Measurements from ENCODE around the gene BNIP3. TPM values are rescaled to one million over a fixed set of nuclear protein-coding genes. Genes with fewer than 3 reads are reported as not detected.
A peak's percentile ranks its signal among the peaks of the same experiment; 100 is the strongest.
"Not testable (repeated sequence)": the region's sequence is repeated elsewhere in the genome, so short reads cannot be mapped to it uniquely, and the experiment has no call there.

Gene BNIP3
- total and polyA plus RNA-seq, 3 experiments from 2014 or later = 26.3 to 40.7 (median 39.8) TPM

DNA sequence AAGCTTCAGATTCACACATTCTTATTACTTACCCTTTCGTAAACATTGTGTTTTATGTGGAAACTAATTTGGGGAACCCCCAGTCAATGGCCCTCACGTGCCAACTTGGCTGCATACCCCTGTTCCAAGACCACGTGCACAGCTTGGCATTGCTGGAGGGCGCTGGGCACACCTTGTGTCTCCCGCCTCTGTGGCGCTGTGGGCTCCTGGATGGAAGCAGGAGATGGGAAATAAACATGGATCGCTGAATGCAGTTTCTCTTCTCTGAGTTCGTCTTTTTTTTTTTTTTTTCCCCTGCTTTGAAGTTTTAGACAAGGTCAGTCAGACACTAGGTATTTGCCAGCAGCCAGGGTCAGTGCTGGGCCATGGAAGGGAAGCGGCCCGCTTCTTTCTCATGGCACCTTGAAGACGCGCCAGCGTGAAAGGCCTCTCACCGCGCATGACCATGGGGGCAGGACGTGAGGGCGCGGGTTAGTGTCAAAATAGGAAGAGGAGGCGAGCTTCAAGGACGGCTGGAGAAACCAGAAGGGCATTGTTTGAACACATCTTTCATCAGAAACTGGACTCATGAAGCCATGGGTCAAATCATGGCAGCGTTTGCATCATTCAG is 27.3 kb downstream of the BNIP3 start:
- Histone ChIP-seq H3K4me3 (ENCODE audit: low read length) (no peak overlapping the region), H3K36me3 (ENCODE audit: insufficient read depth, low read length) (peaks cover 28% of the 10 kb centered on the region), H3K27ac (ENCODE audit: low read depth, low read length) (no peak overlapping the region), H3K4me1 (ENCODE audit: insufficient read depth, low read length) (no peaks in the 10 kb centered on the region), H3K27me3 (ENCODE audit: insufficient read depth, low read length, poor library complexity, severe bottlenecking) (no peaks in the 10 kb centered on the region), H3K9me3 (ENCODE audit: low read length) (no peaks in the 10 kb centered on the region)
- DNase-seq = no peak
- peak overlapping the region in 1 of 8 donors; percentile 25 for H3K27ac Mint-ChIP-seq
- H3K4me3 Mint-ChIP-seq = no peak overlapping the region
- H3K27me3 Mint-ChIP-seq = no peaks in the 10 kb centered on the region
- H3K9me3 Mint-ChIP-seq = no peaks in the 10 kb centered on the region
- ChIA-PET POLR2A (no interaction called here), CTCF (no interaction called here)
- H3K4me1 Mint-ChIP-seq = no peaks in the 10 kb centered on the region
- H3K36me3 Mint-ChIP-seq = peaks cover 16 to 67% (median 27%) of the 10 kb centered on the region in 3 donors

DNA sequence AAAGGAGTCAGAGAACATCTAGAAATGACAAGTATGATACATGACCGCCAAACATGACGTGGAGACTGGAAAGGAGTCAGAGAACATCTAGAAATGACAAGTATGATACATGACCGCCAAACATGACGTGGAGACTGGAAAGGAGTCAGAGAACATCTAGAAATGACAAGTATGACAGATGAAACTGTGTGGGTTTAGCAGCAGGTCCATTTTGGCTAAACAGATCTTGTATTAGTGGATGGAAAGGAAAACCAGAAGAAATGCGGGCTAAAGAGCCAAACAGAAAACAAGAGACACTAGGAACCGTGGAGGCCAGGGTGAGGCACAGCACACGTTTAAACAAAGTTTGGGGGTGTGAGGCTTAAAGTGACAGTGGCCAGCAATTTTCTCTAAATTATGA is 31.8 kb downstream of the BNIP3 start:
- CTCF ChIA-PET = interaction anchor here (2.3 kb wide), 1 partner anchor 73 kb away, joined by 6 read pairs; no protein-coding TSS in a partner anchor
- H3K27me3 Mint-ChIP-seq; H3K27ac ChIP-seq (ENCODE audit: low read depth, low read length); H3K9me3 ChIP-seq (ENCODE audit: low read length); H3K27me3 ChIP-seq (ENCODE audit: insufficient read depth, low read length, poor library complexity, severe bottlenecking); DNase-seq; H3K9me3 Mint-ChIP-seq; H3K4me1 Mint-ChIP-seq; H3K4me3 ChIP-seq (ENCODE audit: low read length); POLR2A ChIA-PET; H3K4me1 ChIP-seq (ENCODE audit: insufficient read depth, low read length); H3K4me3 Mint-ChIP-seq: not testable (repeated sequence)
- peak overlapping the region in 1 of 8 donors; percentile 52 for H3K27ac Mint-ChIP-seq
- H3K36me3 ChIP-seq (ENCODE audit: insufficient read depth, low read length) = peaks cover 42% of the 10 kb centered on the region
- peaks cover 12 to 80% (median 30%) of the 10 kb centered on the region in 3 donors for H3K36me3 Mint-ChIP-seq

DNA sequence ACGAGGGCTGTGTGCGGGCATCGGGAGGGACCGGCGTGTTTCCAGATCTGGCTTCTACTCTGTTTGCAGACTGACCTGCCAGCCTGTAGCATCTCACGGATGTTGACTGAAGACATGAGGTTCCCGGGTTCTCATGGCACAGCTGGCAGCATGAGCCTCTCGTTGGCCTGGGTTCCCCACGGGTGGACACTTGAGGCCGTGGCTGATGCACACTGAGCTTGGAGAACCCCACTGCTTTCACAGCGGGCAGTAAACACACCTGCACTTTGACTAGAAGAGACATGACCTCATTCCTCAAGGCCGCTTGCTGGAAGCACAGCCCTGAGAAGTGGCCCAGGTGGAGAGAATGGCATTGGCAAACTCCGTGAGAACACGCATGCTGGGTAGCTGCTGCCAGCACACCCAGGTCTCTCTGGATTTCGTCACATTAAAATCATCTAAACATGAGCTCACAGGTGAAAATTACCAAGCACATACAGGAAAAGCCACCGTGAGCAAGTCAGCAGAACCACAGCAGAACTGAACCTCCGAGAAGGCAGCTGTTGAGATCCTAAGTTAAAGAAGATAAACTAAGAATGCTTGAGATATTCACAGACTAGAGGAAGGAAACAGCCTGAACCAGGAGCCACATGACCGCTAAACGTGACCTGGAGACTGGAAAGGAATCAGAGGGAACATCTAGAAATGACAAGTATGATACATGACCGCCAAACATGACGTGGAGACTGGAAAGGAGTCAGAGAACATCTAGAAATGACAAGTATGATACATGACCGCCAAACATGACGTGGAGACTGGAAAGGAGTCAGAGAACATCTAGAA is 32.5 kb downstream of the BNIP3 start:
- Mint-ChIP-seq H3K9me3 (no peaks in the 10 kb centered on the region), H3K4me3 (no peak overlapping the region), H3K4me1 (no peaks in the 10 kb centered on the region), H3K36me3 (peaks cover 12 to 78% (median 26%) of the 10 kb centered on the region in 3 donors), H3K27me3 (no peaks in the 10 kb centered on the region), H3K27ac (no peak overlapping the region)
- H3K36me3 ChIP-seq (ENCODE audit: insufficient read depth, low read length) = peaks cover 40% of the 10 kb centered on the region
- no peak for DNase-seq
- H3K27me3 ChIP-seq (ENCODE audit: insufficient read depth, low read length, poor library complexity, severe bottlenecking) = no peaks in the 10 kb centered on the region
- H3K9me3 ChIP-seq (ENCODE audit: low read length) = no peaks in the 10 kb centered on the region
- H3K27ac ChIP-seq (ENCODE audit: low read depth, low read length) = no peak overlapping the region
- ChIA-PET POLR2A (no interaction called here), CTCF (interaction anchor here (2.3 kb wide), 1 partner anchor 74 kb away, joined by 6 read pairs; no protein-coding TSS in a partner anchor)
- H3K4me3 ChIP-seq (ENCODE audit: low read length) = no peak overlapping the region
- no peaks in the 10 kb centered on the region for H3K4me1 ChIP-seq (ENCODE audit: insufficient read depth, low read length)

DNA sequence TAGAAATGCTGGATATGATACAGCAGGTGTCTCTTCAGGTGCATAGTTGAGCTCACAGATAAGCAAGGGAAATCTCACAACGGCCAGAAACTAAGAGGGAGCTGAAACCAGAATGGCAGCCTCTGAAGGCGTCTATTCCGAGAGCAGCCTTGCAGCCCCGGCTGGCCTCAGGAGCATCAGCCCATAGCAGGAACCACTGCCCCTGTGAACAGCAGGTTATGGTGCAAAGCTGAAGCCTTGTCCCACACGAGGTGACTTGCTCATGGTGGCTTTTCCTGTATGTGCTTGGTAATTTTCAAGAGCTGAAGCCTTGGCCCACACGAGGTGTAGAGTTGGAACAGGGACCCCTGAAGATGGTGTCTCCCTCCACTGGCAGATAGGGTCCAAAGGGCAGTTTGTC is 33.2 kb downstream of the BNIP3 start:
- no peak overlapping the region for H3K4me3 ChIP-seq (ENCODE audit: low read length)
- CTCF ChIA-PET = interaction anchor here (2.3 kb wide), 1 partner anchor 74 kb away, joined by 6 read pairs; no protein-coding TSS in a partner anchor

DNA sequence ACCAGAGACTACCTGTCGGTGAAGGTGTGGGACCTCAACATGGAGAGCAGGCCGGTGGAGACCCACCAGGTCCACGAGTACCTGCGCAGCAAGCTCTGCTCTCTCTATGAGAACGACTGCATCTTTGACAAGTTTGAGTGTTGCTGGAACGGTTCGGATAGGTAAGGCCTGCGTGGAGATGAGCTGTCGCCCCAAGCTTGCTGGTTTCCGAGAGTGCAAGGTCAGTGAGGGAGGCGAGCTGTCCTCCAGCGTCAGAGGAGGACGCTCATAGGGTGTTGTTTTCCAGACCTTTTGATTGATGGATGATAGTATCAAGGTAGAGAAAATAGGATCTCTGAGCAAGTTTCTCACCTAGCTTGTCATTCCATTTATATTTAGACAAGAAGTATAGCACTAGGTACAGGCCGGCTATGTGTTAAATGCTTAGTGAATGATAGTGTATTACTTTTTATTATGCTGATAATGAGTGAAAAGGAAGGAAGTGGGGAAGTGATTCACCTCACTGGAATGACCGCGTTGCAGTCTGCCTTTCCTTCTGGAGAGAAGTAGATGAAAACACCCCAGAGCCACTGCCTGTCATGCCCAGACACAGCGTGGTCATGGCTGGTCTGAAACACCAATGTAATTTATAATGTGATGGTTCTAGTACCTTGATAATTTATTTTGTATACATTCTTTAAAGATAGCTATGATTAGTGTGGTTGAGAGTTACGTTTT is 33.9 kb downstream of the BNIP3 start:
- Mint-ChIP-seq H3K27ac (peak overlapping the region in 2 of 8 donors; percentile 47 to 61), H3K36me3 (peaks cover 16 to 81% (median 25%) of the 10 kb centered on the region in 3 donors)

More for the DNA sequence above, 33.2 kb downstream of the BNIP3 start:
- no peaks in the 10 kb centered on the region for H3K27me3 ChIP-seq (ENCODE audit: insufficient read depth, low read length, poor library complexity, severe bottlenecking)
- peaks cover 40% of the 10 kb centered on the region for H3K36me3 ChIP-seq (ENCODE audit: insufficient read depth, low read length)
- Mint-ChIP-seq H3K9me3 (no peaks in the 10 kb centered on the region), H3K4me1 (no peaks in the 10 kb centered on the region), H3K27me3 (no peaks in the 10 kb centered on the region), H3K27ac (no peak overlapping the region), H3K36me3 (peaks cover 16 to 77% (median 25%) of the 10 kb centered on the region in 3 donors), H3K4me3 (no peak overlapping the region)
- no peak for DNase-seq
- POLR2A ChIA-PET = no interaction called here
- no peaks in the 10 kb centered on the region for H3K4me1 ChIP-seq (ENCODE audit: insufficient read depth, low read length)
- H3K27ac ChIP-seq (ENCODE audit: low read depth, low read length) = no peak overlapping the region
- no peaks in the 10 kb centered on the region for H3K9me3 ChIP-seq (ENCODE audit: low read length)

DNA sequence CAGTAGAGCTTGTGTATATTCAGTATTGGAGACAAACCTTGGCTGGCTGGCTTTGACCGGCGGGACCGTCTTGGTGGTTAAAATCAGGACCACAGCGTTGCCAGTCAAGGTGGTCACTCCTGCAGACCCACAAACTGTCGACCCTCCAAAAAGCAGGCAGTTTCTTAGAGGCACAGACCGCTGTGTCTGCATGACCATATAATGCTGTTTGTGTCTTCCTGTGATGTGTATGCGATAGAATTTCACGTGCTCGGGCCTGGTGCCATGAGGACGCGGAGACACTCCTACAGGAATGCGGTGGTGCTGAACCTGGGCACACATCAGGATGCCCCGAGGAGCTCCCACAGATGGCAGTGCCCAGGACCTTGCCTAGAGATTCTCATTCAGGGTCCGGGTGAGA is 34.8 kb downstream of the BNIP3 start:
- Mint-ChIP-seq H3K4me3 (no peak overlapping the region), H3K27ac (peak overlapping the region in 3 of 8 donors; percentile 11 to 74 (median 72)), H3K9me3 (no peaks in the 10 kb centered on the region), H3K4me1 (peaks cover 0 to 4% (median 0%) of the 10 kb centered on the region in 3 donors), H3K36me3 (peaks cover 16 to 88% (median 24%) of the 10 kb centered on the region in 3 donors), H3K27me3 (no peaks in the 10 kb centered on the region)
- ChIA-PET CTCF (interaction anchor here (0.9 to 1.4 kb wide), 3 partner anchors 14 to 76 kb away, joined by 3 to 5 read pairs (median 3); no protein-coding TSS in a partner anchor), POLR2A (no interaction called here)
- Histone ChIP-seq H3K4me3 (ENCODE audit: low read length) (no peak overlapping the region), H3K36me3 (ENCODE audit: insufficient read depth, low read length) (peaks cover 40% of the 10 kb centered on the region), H3K9me3 (ENCODE audit: low read length) (no peaks in the 10 kb centered on the region), H3K4me1 (ENCODE audit: insufficient read depth, low read length) (no peaks in the 10 kb centered on the region), H3K27me3 (ENCODE audit: insufficient read depth, low read length, poor library complexity, severe bottlenecking) (no peaks in the 10 kb centered on the region), H3K27ac (ENCODE audit: low read depth, low read length) (no peak overlapping the region)
- no peak for DNase-seq

More for the DNA sequence above, 33.9 kb downstream of the BNIP3 start:
- Mint-ChIP-seq H3K4me1 (no peaks in the 10 kb centered on the region), H3K27me3 (no peaks in the 10 kb centered on the region), H3K4me3 (no peak overlapping the region), H3K9me3 (no peaks in the 10 kb centered on the region)
- no peak for DNase-seq
- Histone ChIP-seq H3K4me3 (ENCODE audit: low read length) (no peak overlapping the region), H3K27me3 (ENCODE audit: insufficient read depth, low read length, poor library complexity, severe bottlenecking) (no peaks in the 10 kb centered on the region), H3K9me3 (ENCODE audit: low read length) (no peaks in the 10 kb centered on the region), H3K36me3 (ENCODE audit: insufficient read depth, low read length) (peaks cover 40% of the 10 kb centered on the region), H3K4me1 (ENCODE audit: insufficient read depth, low read length) (no peaks in the 10 kb centered on the region), H3K27ac (ENCODE audit: low read depth, low read length) (no peak overlapping the region)
- CTCF ChIA-PET = interaction anchor here (2.3 kb wide), 1 partner anchor 75 kb away, joined by 6 read pairs; no protein-coding TSS in a partner anchor
- POLR2A ChIA-PET = no interaction called here

DNA sequence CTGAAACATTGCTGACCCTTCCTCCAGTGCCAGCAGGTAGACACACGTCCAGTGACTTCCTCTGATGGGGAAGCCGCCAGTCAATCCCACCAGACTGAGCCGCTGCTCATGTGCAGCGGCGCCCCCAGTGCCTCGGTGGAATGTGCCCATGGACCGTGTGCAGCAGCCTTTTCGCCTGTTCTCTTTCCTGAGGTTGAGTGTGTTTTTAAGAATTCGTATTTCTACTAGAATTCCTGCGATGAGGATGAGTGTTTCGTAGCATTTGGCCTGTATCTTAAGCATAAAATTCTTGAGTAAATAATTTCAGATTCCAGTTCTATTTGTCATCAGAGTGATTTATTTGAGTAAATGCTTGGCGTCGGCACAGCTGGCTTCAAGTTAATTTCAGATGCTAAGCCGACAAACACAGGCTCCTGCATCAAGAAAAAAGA is 35.4 kb downstream of the BNIP3 start:
- CTCF ChIA-PET = interaction anchor here (0.9 to 1.4 kb wide), 4 partner anchors 13 to 77 kb away, joined by 3 to 5 read pairs (median 3); no protein-coding TSS in a partner anchor
- peaks cover 16 to 90% (median 22%) of the 10 kb centered on the region in 3 donors for H3K36me3 Mint-ChIP-seq

More for the DNA sequence above, 35.4 kb downstream of the BNIP3 start:
- POLR2A ChIA-PET = no interaction called here
- peaks cover 40% of the 10 kb centered on the region for H3K36me3 ChIP-seq (ENCODE audit: insufficient read depth, low read length)
- no peaks in the 10 kb centered on the region for H3K27me3 ChIP-seq (ENCODE audit: insufficient read depth, low read length, poor library complexity, severe bottlenecking)
- H3K9me3 Mint-ChIP-seq = no peaks in the 10 kb centered on the region
- no peaks in the 10 kb centered on the region for H3K9me3 ChIP-seq (ENCODE audit: low read length)
- DNase-seq = no peak
- H3K4me3 ChIP-seq (ENCODE audit: low read length) = no peak overlapping the region
- H3K4me1 Mint-ChIP-seq = peaks cover 0 to 4% (median 0%) of the 10 kb centered on the region in 3 donors
- H3K27ac ChIP-seq (ENCODE audit: low read depth, low read length) = no peak overlapping the region
- H3K4me1 ChIP-seq (ENCODE audit: insufficient read depth, low read length) = no peaks in the 10 kb centered on the region
- H3K27ac Mint-ChIP-seq = no peak overlapping the region
- H3K27me3 Mint-ChIP-seq = no peaks in the 10 kb centered on the region
- no peak overlapping the region for H3K4me3 Mint-ChIP-seq
